ENCODE results near the gene KLHL29.

Gene KLHL29

GRCh38 chr2:23654756-23655155 lies 269.8 kb downstream of the KLHL29 start:
- FAIRE-seq (no peak), DNase-seq (ENCODE audit: low spot score) (no peak)

DNA sequence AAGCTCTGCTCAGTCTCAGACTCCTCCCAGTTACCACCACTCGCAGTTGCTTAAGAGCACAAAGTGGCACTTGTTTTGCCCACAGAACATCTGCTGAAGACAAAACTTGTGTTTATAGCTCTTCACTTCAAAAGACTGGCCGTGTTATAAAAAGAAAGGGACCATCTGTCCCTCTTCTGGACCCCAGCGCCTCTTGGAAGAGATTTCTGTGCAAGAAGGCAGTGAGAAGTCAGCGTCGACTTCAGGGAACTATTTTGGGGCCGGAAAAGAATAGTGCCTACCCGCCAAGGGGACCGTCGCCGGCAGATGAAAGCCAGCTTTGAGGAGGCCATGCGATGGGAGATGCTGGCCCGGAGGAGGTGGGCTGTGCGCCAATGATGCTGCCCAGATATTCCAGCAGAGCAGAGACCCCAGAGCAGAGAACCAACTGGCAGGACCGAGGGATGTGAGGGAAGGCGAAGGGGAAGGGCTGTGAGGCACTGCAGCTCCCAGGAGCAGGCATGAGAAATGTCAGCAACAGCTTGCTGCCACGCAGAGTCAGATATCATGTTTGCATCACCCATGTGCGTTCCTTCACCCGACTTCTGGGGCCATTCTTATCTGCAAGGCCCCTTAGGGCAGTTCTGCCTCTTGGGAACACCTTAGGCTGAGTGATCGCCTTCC lies 271.1 kb downstream of the KLHL29 start:
- no peak for FAIRE-seq
- DNase-seq (ENCODE audit: low spot score), result no peak

DNA sequence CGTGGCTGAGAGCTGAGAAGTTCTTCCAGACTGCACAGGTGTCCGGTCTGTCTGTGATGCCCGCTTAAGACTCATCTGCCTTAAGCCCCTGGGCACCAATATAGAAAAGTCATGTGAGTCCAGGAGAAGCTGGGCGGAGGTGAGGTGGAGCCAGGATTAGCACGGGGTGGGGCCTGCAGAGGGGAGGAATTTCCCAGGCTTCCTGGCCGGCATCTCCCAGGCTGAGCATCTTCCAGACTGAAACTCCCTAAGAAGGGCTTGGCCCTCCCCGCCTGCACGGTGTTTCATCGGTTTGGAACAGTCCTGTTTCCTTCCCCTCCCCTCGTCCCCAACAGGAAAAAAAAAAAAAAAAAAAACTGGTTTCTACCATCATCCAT lies 271.6 kb downstream of the KLHL29 start:
- FAIRE-seq (no peak), DNase-seq (ENCODE audit: low spot score) (no peak)

- FAIRE-seq (no peak), DNase-seq (ENCODE audit: low spot score) (no peak)
These were observed 272.4 kb downstream of the KLHL29 start for GRCh38 chr2:23657371-23657770.

- FAIRE-seq (no peak), DNase-seq (ENCODE audit: low spot score) (no peak)
These were observed 273.0 kb downstream of the KLHL29 start for GRCh38 chr2:23657934-23658333.

- DNase-seq (ENCODE audit: low spot score) (no peak), FAIRE-seq (peak; percentile 37)
These were observed 273.5 kb downstream of the KLHL29 start for GRCh38 chr2:23658466-23658942.

DNA sequence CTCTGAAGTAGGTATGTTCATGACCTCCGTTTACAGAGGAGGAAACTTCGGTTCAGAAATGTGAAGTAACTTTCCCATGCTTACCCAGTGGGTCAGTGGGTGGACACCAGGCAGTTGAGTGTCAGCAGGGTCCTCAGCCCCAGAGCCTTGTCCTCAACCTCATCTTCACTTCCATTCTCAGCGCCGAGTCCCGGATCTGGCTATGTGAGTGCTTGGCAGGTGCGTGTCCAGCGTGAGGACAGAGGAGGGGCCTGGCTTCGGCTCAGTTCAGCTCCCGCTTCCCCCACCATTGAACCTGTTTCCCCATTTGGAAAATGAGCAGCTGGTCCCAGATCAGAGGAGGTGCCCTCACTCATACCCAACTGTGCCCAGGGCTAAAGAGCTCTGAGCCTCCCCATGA lies 274.3 kb downstream of the KLHL29 start:
- DNase-seq (ENCODE audit: low spot score) (no peak), FAIRE-seq (no peak)

GRCh38 chr2:23659773-23660172 lies 274.8 kb downstream of the KLHL29 start:
- FAIRE-seq (no peak), DNase-seq (ENCODE audit: low spot score) (no peak)

DNA sequence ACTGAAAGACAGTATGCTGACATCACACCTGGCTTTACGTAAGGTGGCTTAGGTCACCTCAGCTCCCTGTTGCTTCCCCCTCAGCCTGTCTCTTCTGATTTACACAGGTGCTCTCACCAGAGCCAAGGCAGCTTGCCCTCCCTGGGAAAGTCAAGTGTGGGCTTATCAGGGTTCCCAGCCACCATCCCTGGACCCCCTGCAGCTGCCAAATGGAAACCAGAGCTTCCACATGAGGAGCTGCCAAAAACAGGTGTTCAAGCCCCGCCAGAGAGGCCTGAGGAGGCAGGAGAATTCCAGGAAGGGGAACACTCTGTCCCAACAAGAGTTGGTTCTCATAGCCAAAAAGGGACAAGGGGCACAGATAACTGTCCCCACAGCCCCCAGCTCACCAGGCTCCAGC lies 275.3 kb downstream of the KLHL29 start:
- FAIRE-seq (no peak), DNase-seq (ENCODE audit: low spot score) (no peak)

GRCh38 chr2:23661276-23662050 lies 276.5 kb downstream of the KLHL29 start:
- DNase-seq (ENCODE audit: low spot score) (no peak), FAIRE-seq (no peak)

DNA sequence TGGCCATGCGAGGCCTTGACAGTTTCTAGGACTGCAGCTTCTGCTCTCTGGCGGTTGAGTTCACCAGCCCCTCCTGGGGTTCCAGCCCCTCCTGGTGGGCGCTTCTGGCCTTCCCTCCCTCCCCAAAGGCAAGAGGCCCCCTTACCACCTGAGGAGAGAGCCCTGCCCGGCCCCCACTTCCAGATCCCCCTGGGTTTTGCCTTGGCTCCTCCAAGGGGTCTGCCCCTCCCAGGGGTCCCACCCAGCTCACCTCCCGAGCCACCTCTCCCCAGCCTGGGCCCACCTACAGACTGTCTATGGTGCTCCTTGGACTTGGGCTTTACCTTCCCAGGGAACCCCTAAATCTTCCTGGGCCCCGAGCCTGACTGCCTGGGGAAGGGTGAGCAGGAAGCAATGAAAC lies 277.5 kb downstream of the KLHL29 start:
- no peak for FAIRE-seq
- DNase-seq (ENCODE audit: low spot score), result no peak

DNA sequence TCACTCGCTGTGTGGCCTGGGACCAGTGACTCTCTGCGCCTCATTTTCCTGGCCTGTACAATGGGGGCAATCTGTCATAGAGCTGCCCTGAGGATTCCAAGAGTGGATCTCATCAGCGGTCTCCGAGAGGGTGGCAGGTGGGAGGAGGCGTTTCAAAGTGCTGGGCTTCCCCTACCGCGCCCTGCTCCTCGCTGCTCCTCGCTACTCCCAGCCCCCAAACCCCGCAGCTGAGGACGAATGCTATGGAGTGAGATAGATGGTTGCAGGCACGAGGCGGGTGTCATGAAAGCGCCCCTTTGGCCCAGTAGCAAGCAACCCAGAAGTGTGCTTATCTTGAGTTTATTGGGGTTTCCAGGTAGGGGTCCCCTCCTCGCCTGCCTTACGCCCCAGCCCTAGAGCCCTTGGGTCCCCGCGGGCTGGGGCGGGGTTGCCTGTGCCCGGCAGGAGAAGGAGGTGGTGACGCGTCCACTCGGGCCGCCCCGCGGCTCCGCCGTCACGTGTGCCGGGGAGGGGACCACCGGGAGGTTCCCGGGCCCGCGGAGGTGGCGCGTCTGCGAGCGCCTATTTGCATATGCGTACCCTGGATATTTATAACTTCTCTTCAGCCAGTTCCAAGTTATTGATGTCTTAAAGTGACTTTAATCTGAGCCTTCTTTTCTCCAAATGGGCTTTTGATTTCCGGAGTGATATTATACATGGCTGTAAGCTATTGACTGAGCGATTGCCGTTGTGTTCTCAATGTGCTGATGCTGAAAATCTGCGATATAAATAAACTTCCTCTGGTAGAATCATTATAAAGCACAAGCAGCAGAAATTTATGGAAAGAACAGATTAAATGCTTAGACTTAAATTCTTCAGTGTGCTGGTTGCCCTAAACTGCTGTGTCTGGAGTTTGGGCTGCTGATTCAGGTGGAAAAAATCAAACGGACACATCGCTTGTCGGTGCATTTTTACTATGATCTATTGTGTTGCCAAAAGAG lies 278.3 kb downstream of the KLHL29 start:
- DNase-seq (ENCODE audit: low spot score) (no peak), FAIRE-seq (no peak)

DNA sequence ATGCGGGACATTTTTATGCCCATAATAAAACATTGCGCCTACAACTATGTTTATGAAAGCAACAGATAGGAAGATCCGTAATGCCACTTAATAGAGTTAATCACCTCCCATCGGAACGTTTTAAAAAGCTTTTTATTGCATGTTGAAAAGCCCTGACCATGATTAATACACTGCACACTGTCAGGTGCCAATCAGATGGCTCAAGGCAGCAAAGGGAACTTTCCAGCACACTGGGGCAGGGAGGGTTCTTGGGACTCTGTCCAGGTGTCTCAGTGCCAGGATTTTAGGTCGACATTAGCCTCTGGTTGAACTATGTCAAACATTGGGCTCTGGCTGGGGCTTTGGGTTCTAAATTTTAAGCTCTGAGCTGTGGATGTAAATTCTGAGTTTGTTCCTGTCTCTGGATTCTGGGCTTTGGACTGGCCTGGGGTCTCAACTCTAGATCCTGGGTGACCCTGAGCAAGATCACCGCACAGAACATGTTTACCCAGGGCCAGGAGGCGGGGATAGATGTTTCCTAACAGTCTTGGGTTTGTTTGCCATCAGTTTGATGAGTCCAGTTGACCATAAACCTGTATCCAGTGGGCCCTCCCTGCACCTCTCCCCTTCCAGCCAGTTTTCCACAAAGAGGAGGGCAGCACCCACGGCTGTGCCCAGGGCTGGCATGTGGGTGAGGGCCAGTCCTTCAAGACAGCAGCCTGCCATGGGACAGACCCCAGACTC lies 279.2 kb downstream of the KLHL29 start:
- DNase-seq (ENCODE audit: low spot score) (no peak), FAIRE-seq (no peak)

GRCh38 chr2:23666241-23666979 lies 281.4 kb downstream of the KLHL29 start:
- DNase-seq (ENCODE audit: low spot score) (no peak), FAIRE-seq (no peak)

DNA sequence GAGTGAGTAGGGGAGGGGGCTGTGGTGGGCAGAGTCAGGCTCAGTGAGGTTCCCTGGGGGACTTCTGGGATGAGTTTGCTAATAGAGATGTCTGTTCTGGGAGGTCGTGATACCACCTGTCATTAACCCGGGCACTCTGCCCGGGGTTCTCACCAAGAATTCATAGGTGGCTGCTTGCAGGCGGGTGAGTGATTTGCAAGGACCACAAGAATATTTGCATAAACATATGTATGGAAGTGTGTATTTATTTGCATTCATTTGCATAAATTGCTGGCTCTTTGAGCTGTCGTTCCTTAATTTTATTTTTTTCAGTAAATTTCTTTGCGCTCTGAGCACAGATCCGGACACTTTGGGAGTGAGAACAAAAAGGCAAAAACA lies 282.0 kb downstream of the KLHL29 start:
- FAIRE-seq, result no peak
- no peak for DNase-seq (ENCODE audit: low spot score)

GRCh38 chr2:23668756-23669304 lies 283.9 kb downstream of the KLHL29 start:
- FAIRE-seq (no peak), DNase-seq (ENCODE audit: low spot score) (no peak)

DNA sequence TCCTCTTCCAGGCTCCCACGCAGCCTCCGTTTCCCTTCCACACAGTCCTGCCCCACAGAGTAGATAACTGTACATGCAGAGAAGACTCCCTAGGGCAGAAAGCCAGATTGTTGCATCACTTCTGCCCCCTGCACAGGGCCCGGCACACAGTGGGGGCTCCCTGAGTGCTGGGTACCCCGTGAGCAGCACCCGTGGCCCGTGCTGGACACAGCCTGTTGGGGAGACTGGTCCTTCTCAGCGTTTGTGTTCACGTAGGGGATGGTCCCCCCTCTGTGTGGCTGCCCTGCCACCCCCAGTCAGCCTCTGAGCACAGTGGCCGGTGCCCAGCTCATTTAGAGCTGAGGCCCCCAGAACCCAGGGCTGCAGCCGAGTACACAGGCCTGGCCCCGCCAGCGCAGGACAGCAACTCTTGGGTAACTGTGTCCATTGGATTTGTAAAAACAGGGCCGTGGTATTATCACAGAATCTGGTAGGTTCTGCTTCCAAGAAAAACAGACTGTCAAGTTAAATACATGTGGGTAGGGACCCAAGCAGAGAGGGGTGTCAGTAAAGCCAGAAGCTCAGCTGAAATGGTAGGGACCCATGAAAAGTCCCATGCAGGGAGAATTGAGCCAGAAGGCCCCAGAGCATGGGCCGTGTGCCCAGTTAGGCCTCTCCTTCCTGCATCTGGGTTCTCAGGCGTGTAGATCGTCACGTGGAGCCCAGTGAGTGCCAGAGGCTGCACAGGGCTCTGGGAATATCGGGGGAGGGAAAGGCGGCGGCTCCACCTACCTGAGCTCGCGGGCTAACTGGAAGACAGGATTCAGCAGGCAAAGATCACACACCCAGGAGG lies 284.6 kb downstream of the KLHL29 start:
- DNase-seq (ENCODE audit: low spot score) (no peak), FAIRE-seq (no peak)

- peak; percentile 30 for FAIRE-seq
- DNase-seq (ENCODE audit: low spot score), result no peak
These were observed 285.2 kb downstream of the KLHL29 start for GRCh38 chr2:23670245-23670592.

GRCh38 chr2:23673082-23673481 lies 288.1 kb downstream of the KLHL29 start:
- DNase-seq (ENCODE audit: low spot score) (no peak), FAIRE-seq (no peak)

All from urothelium cell line (cell line).